ENCODE measurements around the gene TTLL12.

DNA sequence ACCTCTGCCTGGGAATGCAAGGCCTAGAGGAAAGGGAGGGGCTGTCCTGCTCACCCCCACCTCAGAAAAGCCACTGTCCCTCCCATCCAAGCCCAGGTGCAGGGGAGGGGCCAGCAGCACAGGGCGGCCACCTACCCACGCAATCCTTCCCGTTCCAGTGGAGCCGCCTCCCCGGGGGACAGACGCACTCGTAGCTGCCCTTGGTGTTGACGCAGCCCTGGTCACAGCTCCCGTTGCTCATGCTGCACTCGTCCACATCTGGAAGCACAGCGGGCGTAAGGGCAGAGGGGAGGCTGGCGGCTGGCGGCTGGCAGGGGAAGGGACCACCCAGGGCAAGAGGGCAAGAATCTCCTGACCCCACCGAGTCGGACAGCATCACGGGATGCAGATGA is 40.3 kb upstream of the TTLL12 start:
- TF ChIP-seq, protein P1, sequence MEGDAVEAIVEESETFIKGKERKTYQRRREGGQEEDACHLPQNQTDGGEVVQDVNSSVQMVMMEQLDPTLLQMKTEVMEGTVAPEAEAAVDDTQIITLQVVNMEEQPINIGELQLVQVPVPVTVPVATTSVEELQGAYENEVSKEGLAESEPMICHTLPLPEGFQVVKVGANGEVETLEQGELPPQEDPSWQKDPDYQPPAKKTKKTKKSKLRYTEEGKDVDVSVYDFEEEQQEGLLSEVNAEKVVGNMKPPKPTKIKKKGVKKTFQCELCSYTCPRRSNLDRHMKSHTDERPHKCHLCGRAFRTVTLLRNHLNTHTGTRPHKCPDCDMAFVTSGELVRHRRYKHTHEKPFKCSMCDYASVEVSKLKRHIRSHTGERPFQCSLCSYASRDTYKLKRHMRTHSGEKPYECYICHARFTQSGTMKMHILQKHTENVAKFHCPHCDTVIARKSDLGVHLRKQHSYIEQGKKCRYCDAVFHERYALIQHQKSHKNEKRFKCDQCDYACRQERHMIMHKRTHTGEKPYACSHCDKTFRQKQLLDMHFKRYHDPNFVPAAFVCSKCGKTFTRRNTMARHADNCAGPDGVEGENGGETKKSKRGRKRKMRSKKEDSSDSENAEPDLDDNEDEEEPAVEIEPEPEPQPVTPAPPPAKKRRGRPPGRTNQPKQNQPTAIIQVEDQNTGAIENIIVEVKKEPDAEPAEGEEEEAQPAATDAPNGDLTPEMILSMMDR (IDR thresholded peaks at IDR 0.05) = no peak
- no peak for TF ChIP-seq POLR2A (IDR thresholded peaks at IDR 0.05)
